ENCODE measurements around the gene PHF14.

DNA sequence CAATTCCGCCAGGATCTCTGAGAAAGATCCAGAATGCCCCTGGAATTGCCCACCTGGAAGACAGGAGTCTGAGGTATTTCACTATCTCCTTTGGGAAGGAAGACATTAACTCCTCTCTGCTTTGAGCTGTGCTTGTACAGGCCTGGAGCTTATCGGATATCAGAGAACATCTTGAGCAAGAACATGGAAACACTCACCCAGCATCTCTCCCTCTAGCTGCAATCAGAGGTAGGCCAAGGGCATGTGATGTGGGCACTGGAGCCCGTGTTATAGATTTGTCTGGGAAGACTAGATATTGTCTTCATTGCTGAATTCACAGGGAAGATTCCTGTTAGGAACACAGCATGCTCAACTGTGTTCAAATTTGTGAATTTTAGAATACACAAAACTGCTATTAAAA, 233.9 kb downstream of the PHF14 start:
- no peak for TF ChIP-seq POLR2A (IDR thresholded peaks at IDR 0.05; ENCODE audit: low read depth, low read length)
- no peak for TF ChIP-seq TAF1 (IDR thresholded peaks at IDR 0.05; ENCODE audit: borderline replicate concordance, low read depth, low read length)

All from GM12892 (cell line).